ENCODE data around the gene IMP3. TPM values are rescaled to one million over a fixed set of nuclear protein-coding genes. Genes with fewer than 3 reads are reported as not detected.

The IMP3 gene
- total RNA-seq, 1 experiment from 2014 or later: 123 TPM

Other genes starting within 250 kb of the IMP3 start
- gene SIN3A, start 188.5 kb downstream of the IMP3 start, total RNA-seq (2014; rRNA removed; shearing (Covaris generic)): 23.3 and 44.2 TPM in 2 replicates
- 14.4 and 23.9 TPM in 2 replicates for gene PTPN9, start 60.9 kb downstream of the IMP3 start, total RNA-seq (2014; rRNA removed; shearing (Covaris generic))
- gene SNUPN, start 14.5 kb downstream of the IMP3 start, total RNA-seq (2014; rRNA removed; shearing (Covaris generic)): 19.3 and 37.4 TPM in 2 replicates
- gene SNX33, start 7.7 kb upstream of the IMP3 start, total RNA-seq (2014; rRNA removed; shearing (Covaris generic)): 13.9 and 15.1 TPM in 2 replicates
- 32.3 and 34.4 TPM in 2 replicates for gene CSPG4, start 72.6 kb upstream of the IMP3 start, total RNA-seq (2014; rRNA removed; shearing (Covaris generic))
- gene UBE2Q2, start 203.2 kb upstream of the IMP3 start, total RNA-seq (2014; rRNA removed; shearing (Covaris generic)): 28.6 and 35.9 TPM in 2 replicates

Data from G401 (cell line).